Endothelial cell of umbilical vein (primary cell): ENCODE measurements around the gene NEU3.

Experiments used
- CTCF ChIP-seq, 2 donors: IDR thresholded peaks; 1 replicate in 1 of 2; 2 replicates in 1 of 2; pipeline ENCODE4 v1.5.1; 2011; ENCODE audit warnings: low read length in 2 of 2, mild to moderate bottlenecking in 2 of 2, moderate library complexity in 2 of 2, control low read depth in 1 of 2, inconsistent platforms in 1 of 2, low read depth in 1 of 2; ENCODE audit not compliant: insufficient read depth in 1 of 2; ENCODE audit errors: extremely low read depth in 1 of 2
- MYC ChIP-seq: IDR thresholded peaks from one replicate; pipeline ENCODE4 v1.6.1; 2011; ENCODE audit warnings: mild to moderate bottlenecking, low read depth, low read length
- POLR2A ChIP-seq: IDR thresholded peaks from 2 replicates; pipeline ENCODE4 v1.6.1; 2012; ENCODE audit warnings: low read depth, mild to moderate bottlenecking, control low read depth, low read length

GRCh38 chr11:74988541-74989259, at the start of gene NEU3:
- TF ChIP-seq CTCF (IDR thresholded peaks at IDR 0.05; ENCODE audit: extremely low read depth in 1 of 2, insufficient read depth in 1 of 2, low read depth in 1 of 2, low read length in 2 of 2) (no peak), POLR2A (peak; percentile 81), MYC (no peak)
